Central memory CD4-positive, alpha-beta T cell (primary cell): ENCODE results near the gene FOXB1.
A peak's percentile ranks its signal among the peaks of the same experiment; 100 is the strongest.

ENCODE experiments used
- DNase-seq: peaks from one replicate; pipeline ENCODE4 v3.0.0; 2022

Gene FOXB1

DNA sequence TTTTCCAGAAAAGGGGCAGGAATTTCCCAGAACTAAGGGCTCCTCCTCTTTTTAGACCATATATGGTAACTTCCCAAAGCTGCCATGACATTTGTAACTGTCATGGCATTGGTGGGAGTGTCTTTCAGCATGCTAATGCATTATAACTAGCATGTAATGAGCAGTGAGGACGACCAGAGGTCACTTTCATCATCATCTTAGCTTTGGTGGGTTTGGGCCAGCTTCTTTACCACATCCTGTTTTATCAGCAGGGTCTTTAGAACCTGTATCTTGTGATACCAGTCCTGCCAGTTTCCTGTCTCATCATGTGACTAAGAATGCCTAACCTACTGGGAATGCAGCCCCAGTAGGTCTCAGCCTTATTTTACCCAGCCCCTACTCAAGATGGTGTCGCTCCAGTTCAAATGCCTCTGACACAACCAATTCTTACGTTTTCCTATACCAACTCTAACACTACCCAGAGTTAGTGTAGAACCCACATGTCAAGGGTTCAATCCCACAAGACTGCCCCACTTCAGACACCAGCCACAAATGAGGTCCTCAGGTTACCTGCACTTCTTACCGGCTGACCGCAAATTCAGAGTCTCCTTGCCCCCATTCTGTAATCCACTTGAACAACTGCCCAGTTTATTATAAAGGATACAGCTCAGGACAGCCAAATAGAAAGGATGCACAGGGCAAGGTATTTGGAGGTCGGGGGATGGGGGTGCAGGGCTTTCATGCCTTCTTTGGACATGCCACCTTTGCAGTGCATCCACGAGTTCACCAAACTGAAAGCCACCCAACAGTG lies 17.7 kb downstream of the FOXB1 start:
- DNase-seq, result no peak

DNA sequence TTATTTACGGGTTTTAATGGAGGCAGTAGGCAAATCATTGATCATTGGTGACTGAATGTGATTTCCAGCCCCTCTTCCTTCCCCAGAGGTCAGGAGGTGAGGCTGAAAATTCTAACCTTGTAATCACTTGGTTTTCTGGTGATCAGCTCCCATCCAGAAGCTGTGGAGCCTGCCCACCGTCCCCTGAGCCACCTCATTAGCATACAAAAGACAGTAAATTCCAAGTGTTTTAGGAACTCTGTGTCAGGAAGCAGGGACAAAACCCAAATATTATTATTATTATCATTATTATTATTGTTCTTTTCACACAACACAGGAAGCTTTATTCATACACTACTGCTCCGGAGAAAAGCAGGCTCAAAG lies 18.2 kb downstream of the FOXB1 start:
- no peak for DNase-seq

DNA sequence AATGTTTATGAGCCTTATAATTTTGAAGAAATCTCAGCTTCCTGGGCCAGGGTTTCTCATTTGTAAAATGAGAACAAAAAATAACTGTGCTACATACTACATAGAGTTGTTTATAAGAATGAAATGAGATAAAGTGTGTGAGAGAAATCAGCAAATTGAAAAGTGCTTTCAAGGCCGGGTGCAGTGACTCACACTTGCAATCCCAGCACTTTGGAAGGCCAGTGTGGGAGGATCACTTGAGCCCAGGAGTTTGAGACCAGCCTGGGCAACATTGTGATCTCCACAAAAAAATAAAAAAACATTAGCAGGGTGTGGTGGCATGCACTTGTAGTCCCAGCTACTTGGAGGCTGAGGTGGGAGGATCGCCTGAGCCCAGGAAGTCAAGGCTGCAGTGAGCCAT lies 22.4 kb downstream of the FOXB1 start:
- DNase-seq, result no peak

DNA sequence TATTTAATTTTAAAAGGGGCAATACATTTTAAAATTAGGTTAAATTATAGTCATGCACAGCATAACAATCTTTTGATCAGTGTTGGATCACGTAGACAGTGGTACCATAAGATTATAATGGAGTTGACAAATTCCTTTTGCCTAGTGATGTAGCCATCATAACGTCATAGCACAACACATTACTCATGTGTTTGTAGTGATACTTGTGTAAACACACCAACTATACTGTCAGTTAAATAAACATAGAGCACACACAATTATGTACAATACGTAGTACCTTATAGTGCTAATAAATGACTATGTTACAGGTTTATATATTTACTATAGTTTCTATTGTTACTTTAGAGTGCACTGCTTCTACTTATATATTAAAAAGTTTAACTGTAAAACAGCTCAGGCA lies 31.2 kb downstream of the FOXB1 start:
- no peak for DNase-seq

DNA sequence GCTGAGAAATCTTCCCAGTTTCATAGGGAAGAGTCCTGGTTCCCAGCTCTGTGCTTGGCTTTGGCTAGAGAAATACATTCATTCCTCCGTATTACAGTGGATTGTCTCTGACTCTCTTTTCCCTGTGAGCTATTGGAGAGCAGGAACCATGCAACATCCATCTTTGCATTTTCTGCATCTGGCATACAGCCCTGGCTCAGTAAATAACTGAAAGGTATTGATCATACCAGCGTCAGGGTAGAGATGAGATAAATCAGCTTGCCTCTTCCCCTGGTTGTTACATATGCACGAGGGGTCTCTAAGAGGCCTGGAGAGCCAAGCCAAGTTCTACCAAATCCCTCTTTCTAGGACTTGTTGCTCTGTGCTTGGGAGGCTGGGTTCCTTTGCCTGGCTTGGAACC lies 35.2 kb downstream of the FOXB1 start:
- no peak for DNase-seq

DNA sequence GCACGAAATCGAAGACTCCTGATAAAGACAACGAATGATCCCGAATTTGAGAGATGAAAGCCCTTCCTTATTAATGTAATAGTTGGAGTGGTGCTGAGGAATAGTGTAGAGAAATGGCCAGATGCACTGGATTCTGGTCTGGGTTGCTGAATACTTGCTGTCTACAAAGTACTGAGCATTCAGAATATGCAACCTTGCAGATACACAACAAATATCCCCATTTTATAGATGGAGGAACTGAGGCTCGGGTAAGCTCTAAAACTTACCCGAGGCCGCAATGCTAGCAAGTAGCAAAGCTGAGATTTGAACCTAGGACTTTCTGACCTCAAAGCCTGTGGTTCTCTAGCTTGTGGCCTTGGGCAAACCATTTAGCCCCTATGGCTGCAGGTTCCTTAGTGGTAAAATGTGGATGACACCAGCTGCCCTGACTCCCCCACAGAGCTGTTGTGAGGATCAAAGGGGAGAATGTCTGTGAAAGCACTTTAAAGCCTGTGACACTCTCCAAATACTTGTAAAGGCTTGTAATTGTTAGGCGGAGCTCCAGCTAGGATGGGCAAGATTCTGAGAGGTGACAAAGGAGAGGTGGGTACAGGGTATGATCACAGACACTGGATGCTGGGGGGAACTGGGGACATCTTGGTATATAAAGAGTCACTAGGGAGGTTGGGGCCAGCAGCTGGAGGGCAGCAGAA lies 39.8 kb downstream of the FOXB1 start:
- no peak for DNase-seq

DNA sequence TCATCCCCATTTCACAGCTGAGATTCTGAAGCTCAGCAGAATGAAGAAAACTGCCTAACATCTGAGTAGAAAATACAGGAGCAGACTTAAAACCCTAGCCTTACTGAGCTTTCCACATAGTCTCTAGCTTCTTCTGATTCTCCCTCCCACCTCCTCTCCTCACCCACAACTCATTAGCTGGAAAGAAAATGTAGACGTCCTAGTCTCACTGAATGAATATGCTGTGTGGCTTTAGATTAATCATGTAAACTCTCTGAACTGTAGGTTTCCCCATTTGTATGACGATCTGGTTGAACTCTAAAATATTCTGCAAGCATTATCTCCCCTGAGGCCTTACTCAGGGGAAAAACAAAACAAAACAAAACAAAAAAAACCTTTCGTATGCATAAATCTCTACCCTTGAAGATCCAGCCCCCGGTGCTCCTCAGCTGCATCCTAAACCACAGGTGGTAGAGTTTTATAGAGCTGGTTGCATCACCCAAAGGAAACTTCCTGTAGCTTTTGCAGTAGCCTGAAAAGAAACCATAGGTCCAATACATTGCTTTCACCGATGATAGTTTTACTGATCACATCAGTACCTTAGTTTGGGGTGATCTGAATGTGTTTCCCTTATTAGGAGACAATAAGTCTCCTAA lies 40.6 kb downstream of the FOXB1 start:
- peak; percentile 27 for DNase-seq

DNA sequence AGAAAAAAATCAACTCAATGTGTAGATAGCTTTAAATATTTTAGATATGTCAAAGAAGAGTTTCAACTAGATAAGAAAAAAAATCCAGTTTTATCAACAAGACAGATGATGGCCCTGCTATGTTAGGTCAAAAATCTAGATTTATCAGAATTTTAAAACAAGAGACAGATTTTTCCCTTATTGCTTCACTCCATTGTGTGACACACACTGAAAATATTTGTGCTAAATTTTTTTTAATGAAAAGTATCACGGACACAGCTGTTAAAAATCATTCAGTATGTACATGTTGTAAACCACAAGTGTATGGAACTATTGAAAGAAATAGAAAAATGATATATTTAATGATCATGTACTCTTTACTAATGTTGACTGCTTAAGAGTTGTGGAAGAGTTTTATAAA lies 43.6 kb downstream of the FOXB1 start:
- no peak for DNase-seq

DNA sequence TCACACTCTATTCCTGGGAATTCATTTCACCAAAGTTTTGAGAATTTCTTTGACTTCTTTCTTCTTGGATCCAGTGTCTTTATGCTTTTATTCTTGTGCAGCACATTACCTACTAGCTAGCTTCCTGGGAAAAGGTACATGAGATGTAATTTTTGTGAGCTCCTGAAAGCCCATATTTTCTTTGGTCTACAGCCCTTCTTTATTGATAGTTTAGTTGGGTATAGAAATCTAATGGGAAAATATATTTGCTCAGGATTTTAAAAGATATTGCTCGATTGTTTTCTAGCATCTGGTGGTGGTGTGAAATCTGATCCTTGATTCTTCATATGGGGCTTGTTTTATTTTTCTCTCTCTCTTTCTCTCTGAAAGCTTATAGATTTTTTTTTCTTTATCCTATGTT lies 45.8 kb downstream of the FOXB1 start:
- DNase-seq, result no peak

DNA sequence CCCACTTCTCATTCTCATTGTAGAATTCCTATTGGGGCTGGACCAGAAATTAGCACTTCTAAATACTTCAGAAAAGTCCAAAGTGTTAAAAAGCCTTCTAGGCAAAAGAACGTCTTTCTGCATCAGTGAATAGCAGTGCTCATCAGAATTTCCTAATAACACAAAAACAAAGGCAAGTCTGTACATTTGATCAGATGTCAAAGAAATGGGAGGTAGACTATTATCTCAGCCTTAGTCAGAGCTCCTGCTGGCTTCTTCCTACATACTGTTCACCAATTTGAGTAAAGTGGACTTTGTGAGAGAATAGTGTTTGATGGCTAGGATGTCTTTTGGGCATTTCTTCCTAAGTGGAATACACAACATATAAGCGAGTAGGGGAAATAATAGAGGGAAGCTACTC lies 48.7 kb downstream of the FOXB1 start:
- no peak for DNase-seq

DNA sequence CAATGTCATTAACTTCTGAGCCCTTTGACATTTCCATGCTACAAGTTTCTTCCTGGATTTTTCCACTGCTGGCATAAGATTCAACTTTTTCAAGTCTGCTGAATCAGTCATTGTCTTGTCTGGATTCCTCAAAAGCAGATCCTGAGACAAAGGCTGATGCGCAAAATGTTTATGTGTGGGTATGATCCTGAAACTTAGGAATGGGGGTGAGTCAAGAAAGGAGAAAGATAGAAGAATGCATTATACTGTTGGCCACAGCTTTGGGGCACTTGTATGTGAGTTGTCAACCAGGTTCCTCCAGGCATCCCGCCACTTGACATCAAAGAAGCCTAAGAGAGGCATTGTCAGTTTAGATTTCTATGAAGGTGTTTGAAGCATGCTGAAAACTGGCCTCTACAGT lies 50.4 kb downstream of the FOXB1 start:
- DNase-seq, result no peak
